ENCODE results near the gene XPOT.
A peak's percentile ranks its signal among the peaks of the same experiment; 100 is the strongest.

Gene XPOT

DNA sequence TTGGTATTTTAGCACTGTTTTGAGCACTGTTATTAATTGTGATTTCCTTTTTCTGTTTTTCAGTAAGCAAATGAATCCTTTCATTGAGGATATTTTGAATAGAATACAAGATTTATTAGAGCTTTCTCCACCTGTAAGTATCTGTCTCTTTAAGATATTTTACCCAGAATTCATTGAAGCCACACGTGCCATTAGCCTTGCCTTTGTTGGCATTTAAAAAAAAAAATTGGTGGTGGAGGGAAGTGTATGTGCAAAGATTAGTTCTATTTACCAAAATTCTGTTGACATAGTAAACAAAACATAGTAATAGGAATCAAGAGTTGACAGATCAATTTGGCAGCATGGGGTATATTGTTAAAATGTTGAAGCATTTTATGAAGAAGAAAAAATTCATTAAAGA lies 23.8 kb downstream of the XPOT start:
- no peak for DNase-seq (ENCODE audit: low read depth)

DNA sequence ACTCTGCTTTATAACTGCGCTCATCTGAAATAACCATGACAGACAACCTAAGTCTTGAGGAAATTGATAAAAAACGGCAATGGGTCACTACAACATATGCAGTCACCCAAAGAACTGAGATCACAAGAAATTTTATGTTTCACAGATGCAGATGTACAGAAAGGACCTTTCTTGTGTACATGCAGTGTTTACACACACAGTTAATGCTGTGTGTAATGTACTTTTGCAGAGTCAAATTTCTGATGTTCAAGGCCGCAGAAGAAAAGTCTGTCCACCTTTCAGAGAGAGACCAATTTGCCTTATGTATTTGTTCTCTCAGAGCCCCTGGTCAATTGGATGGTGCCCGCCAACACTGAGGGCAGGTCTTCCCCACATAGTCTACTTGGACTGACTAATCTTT lies 24.8 kb downstream of the XPOT start:
- DNase-seq (ENCODE audit: low read depth): no peak

DNA sequence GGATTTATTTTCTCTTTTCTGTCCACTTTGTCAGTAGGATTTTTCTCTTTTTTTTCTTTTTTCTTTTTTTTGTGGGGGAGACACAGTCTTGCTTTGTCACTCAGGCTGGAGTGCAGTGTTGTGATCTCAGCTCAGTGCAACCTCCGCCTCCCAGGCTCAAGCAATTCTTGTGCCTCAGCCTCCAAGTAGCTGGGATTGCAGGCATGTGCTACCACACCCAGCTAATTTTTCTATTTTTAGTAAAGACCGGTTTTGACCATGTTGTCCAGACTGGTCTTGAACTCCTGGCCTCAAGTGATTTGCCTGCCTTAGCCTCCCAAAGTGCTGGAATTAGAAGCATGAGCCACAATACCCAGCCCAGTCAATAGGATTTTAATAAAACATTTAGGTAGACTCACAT lies 26.7 kb downstream of the XPOT start:
- no peak for DNase-seq (ENCODE audit: low read depth)

- no peak for DNase-seq (ENCODE audit: low read depth)
Observed at GRCh38 chr12:64431791-64432190, 27.6 kb downstream of the XPOT start.

DNA sequence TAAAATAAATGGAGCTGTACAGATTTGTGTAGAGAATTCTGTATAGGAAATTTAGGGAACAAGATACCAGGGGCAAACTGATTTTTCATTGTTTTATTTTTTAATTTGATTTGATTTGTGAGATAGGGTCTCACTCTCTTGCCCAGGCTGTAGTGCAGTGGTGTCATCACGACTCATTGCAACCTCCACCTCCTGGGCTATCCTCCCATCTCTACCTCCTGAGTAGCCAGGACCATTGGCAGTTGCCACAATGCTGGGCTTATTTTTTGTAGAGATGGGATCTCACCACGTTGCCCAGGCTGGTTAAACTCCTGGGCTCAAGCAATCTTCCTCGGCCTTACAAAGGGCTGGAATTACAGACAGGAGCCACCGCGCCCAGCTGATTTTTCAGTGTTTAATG lies 29.7 kb downstream of the XPOT start:
- no peak for DNase-seq (ENCODE audit: low read depth)

GRCh38 chr12:64440100-64440499 lies 35.9 kb downstream of the XPOT start:
- no peak for DNase-seq (ENCODE audit: low read depth)

DNA sequence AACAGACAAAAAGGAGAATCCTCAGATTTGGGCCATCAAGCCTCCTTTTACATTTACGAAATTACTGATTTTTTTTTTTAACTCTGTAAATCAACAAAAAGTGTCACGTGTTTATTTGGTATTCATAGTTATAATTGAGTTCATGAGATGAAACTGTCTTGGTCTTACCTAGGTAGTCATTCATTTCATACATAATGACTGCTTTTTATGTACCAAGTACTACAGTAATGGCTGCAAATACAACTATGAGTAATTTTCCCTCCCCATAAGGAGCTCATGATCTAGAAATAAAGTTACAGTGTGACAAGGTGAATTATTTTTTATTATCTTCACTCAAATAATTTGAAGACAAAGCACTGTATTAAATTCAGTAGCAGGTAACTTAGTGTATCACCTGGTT lies 41.3 kb downstream of the XPOT start:
- DNase-seq (ENCODE audit: low read depth): no peak

- DNase-seq (ENCODE audit: low read depth): no peak
Observed at GRCh38 chr12:64446295-64446694, 42.1 kb downstream of the XPOT start.

DNA sequence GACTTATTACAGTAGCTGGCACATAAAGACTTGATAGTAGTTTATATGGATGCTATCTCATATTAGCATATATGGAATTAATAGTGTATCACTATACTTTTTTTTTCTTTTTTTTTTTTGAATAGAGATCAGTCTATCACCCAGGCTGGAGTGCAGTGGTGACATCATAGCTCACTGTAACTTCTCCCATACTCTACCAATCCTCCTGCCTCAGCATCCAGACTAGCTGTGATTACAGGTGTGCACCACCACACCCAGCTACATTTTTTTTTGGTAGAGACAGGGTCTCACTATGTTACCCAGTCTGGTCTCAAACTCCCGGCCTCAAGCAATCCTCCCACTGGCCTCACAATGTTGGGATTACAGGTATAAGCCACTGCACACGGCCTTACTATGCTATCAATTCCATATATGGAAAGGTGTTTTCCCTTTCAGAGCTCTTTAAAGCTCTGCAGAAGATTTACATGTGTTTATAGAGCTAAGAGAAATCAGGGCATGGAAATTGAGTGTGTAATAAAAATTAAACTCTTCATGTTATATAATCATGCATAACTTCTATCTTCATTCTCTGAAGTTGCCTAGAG lies 46.0 kb downstream of the XPOT start:
- DNase-seq (ENCODE audit: low read depth): no peak

DNA sequence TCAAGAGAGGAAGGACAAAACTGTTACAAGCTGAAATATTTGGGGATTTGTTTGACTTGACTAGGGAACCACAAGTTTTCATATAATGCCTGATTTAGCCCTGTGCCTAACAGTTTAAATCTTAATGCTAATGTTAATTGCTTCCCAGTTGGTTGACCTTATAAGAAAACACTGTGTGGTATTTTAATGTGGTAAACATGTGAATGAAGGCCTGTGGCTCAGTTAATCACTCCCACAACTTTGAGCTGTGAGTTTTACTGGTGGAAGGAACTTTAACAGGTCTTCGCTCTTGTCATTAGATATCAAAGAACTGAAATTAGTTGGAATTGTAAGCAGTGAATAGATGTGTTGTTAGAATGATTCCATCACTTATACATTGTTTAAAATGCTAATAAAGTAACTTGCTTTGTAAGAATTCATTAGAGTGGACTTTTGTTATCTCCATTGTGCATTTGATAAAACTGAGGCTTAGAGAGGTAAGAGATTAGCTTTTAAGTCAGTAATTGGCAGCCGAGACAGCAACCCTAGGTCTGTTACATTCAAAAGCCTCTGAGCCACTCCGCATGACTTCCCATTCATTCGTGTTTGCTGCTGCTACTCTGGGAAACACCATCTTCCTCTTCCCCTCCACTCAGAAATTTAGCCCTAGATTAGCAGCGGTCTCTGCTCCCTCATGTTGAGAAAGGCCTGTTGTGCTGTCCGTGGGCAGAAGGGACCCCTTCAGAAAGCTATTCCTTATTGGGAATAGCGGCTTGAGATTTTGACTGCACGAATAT lies 46.7 kb downstream of the XPOT start:
- no peak for DNase-seq (ENCODE audit: low read depth)

DNA sequence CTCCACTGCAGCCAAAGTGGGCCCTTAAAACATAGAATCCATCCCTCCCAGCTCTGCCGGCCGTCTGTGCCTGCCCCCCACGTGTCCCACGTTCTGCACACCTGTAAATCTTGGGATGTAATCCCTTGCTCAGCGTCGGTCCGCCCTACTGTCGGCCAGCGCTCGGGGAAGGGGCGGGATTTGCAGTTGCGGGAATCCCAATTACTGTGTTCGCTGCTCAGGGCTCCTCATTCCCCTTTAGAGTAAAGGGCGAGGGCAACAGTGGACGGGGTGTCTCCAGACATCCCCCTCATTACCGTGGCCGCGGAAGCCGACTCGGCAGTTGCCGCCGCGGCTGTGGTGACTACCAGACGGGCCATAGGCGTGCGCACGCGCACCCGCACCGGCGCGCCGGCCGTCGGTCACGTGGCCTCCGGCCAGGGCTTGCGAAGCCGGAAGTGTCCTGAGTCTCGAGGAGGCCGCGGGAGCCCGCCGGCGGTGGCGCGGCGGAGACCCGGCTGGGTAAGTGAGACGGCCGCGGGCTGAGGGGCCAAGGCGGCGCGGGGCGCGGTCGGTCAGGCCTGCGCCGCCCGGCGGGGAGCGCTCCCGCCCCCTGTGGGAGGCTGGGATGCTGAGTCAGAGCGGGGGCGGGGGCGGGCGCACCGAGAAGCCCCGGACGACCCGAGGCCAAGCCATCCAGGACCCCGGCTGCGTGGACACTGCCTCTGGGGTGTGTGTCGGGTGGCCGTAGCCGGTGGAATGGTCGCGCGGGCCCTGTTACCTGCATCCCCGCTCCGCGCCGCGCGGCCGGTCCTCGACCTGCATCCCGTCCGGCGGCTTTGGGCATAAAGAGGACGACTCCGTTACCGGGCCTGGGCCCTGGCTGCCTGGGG lies 47.7 kb downstream of the XPOT start, which contains the start of gene TBK1:
TBK1 (plus strand) TSS at position 434 of the 872 bp plus-strand sequence. CDS start 3,751 bp downstream, outside the sequence.
- DNase-seq (ENCODE audit: low read depth): peak; percentile 46

DNA sequence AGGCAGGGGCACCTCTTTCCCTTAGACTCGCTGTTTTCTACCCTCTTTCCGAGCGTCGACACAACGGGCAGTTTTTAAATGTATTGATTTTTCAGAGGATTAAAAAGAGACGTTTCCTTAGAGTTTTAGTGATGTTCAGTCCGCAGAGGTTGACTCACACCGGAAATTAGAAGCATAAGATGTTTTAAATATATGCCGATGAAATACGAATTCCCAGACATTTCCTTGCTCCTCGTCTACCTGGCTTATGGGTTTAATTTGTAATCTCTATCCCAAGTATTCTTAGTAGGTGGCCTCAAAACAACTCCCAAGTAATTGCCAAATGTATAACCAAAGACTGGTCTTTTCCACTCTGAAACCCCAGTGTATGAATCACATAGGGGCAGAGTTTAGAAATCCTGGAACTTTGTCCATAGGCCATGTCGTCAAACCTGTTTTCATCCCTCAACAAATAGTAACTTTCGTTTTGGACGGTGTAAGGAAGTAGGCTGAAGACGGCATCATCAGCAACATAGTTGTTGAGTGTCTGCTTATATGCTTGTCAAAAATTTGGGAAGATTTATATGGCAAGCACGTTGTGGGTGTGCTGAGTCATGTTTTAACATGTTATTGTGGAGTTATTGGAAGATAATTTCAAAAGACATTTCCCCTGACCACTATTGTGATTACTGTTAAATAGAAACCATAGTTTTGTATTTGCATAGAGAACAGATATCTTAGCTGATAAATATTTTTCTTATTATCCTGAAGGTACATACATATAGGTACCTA lies 48.6 kb downstream of the XPOT start:
- no peak for DNase-seq (ENCODE audit: low read depth)

- no peak for DNase-seq (ENCODE audit: low read depth)
Observed at GRCh38 chr12:64455506-64455905, 51.3 kb downstream of the XPOT start.

DNA sequence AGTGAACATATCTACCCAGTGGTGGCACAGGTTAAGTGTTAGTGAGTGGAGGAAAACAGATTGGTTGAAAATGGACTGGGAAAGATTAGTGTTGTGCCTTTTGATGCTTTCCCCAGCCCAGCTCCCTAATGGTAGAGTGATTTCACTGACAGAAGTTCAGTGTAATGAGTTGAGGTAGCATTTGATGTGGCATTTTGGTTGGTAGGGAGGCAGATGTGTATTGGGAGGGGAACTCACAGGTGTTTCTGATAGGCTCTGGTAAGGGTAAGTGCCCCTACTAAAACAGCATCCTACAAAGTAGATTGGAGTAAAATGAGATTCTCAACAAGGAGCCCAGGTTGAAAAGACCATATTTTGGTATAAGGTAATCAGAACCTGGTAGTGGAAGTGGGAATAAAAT lies 51.9 kb downstream of the XPOT start:
- no peak for DNase-seq (ENCODE audit: low read depth)

DNA sequence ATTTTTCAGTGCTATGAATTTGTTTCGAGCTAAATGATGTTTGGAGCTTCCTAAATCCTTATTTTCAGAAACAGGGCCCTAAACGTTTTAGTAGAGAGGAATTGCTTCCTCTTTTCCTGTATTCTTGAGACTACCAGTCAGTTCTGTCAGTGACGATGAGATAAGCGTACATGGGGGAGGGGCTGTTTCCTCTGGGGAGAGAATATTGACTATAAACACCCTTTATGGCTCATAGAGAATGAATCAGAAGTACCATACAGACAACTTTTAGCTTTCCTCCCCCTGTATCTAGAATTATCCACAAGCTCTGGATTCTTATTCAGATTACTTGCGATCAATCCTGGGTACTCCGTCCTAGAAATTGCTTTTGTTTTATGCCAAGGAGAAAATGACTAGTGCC lies 52.8 kb downstream of the XPOT start:
- DNase-seq (ENCODE audit: low read depth): no peak

DNA sequence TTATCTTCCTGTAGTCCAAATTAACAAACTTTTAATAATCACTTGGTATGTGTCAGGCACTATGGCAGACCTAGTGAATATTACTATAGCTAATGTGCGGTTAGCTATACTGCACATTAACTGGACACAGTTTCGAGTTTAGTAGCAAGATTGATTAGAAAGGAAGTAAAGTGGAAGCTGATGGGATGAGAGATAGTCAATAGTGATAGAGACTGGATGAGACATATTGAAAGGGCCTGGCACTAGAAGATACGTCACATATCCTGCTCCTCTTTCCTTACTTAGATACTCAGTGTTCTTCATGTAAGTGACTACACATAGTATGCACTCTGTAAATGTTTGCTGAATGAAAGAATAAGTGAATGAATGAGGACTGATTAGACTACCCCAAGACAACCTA lies 53.3 kb downstream of the XPOT start:
- DNase-seq (ENCODE audit: low read depth): no peak

- DNase-seq (ENCODE audit: low read depth): no peak
Observed at GRCh38 chr12:64457923-64458322, 53.7 kb downstream of the XPOT start.

DNA sequence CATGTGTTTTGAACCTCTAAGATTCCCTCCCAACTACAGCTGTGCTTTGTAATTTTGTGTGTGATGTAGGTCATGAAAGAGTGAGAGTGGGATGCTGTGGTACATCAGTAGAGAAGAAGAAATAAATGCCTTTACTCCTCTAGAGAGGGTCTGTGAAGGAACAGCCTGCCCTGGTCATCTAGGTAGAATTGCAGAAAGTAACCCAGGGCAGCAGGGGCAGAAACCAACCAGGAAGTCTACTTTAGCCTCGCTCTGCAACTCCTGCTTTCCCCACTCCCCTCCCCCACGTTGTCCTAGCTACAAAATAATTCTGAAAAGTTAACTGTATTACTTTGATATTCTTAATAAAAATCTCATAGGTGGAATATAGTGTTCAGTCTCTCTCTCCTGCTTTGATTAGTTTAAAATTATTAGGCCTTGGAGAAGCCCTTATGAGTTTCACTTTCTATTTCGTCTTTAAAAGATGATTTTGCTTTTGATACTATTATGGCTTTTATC lies 55.3 kb downstream of the XPOT start:
- DNase-seq (ENCODE audit: low read depth): no peak

DNA sequence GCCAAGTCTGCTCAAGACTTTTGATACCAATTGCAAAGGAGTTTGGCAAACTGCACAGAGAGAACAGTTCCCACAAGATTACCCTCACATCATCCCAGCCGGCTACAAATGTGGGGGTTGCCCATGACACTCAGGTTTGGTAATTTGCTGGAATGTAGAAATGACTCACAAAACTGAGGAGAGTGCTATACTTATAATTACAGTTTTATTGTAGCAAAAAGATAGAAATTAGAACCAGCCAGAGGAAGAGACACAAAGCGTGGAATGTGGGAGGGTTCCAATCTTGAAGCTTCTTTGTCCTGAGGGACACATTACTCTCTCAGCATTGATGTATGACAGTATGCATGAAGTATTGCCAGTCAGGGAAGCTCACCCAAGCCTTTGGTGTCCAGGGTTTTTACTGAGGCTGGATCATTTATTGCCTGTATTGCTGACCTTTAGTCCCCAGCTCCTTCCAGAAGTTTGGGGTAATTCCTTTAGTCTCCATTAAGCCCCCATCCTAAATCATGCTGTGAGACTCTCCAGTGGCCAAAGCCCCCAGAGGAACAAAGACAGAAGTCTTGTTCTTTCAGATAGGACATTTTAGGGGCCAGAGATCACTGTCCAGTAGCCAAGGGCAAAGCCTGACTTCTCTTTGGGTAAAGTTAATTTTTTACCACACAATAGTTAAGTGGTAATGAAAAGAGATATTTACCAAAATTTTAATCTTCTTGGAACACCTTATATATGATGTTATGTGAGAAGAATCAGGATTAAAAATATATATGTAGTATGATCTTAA lies 57.6 kb downstream of the XPOT start:
- DNase-seq (ENCODE audit: low read depth): no peak

DNA sequence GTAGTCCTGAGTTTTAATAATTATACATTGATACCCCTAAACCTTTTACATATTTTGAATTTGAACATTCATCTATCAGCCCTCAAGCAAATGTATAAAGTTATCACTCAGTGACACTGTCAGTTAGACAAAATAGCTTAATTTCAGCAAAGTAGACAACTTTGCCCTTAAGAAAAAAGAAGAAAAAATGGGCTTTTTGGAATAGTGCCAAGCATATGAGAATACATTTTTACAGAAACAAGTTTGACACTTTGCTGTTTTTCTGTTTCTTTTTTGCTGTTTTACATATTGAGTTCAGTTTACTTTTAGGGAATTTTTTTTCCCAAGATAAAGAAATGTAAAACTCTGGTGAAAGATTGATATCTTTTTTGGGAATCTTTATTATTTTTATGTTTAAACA lies 62.0 kb downstream of the XPOT start:
- DNase-seq (ENCODE audit: low read depth): no peak

DNA sequence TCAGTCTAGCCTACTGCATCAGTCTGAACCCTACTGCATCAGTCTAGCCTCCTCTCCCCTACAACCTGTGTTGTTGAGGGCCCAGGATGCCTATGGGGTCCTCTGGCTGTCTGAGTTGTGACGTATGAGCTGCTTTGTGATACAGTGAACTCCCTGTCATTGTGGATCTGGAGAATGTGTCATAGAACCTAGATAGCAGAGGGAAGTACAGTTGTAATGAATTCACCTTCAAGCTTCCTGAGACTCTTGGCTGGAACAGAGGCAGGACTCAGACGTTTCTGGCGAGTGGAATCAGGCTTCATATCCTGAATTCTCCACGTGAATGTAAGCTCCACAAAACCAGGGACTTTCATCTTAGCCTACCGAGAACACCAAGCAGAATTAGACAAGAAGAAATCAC lies 64.8 kb downstream of the XPOT start:
- DNase-seq (ENCODE audit: low read depth): no peak

All from activated T-helper 1 cell treated with Interleukin-2 at 50 U/mL for 16 hours (primary cell).